Liver (tissue), 3 donors: Measurements from ENCODE around the gene TNK1.

ENCODE experiments used
- EGR1 ChIP-seq, 2 donors: IDR thresholded peaks; 2 replicates each; pipeline ENCODE4 v1.6.1; 2016 to 2018; ENCODE audit warnings: antibody characterized with exemption in 2 of 2, low read depth in 2 of 2
- GABPA ChIP-seq, 2 donors: IDR thresholded peaks in 1 of 2; conservative IDR thresholded peaks in 1 of 2; 2 replicates each; pipeline ENCODE4 v1.6.1; 2016; ENCODE audit warnings: antibody characterized with exemption in 2 of 2, mild to moderate bottlenecking in 1 of 2, moderate library complexity in 1 of 2
- HNF4G ChIP-seq: IDR thresholded peaks from 2 replicates; pipeline ENCODE4 v1.6.1; 2016; ENCODE audit warnings: antibody characterized with exemption
- JUND ChIP-seq, 2 donors: IDR thresholded peaks; 2 replicates each; pipeline ENCODE4 v1.6.1; 2016; ENCODE audit warnings: antibody characterized with exemption in 2 of 2
- NR2F2 ChIP-seq: IDR thresholded peaks from 2 replicates; pipeline ENCODE4 v1.6.1; 2016; ENCODE audit warnings: antibody characterized with exemption
- RAD21 ChIP-seq, 2 donors: IDR thresholded peaks; 2 replicates each; pipeline ENCODE4 v1.6.1; 2016; ENCODE audit warnings: antibody characterized with exemption in 2 of 2, mild to moderate bottlenecking in 2 of 2
- SP1 ChIP-seq: IDR thresholded peaks from 2 replicates; pipeline ENCODE4 v1.6.1; 2018; ENCODE audit warnings: antibody characterized with exemption, mild to moderate bottlenecking
- TAF1 ChIP-seq: conservative IDR thresholded peaks from 2 replicates; pipeline ENCODE4 v1.6.1; 2016; ENCODE audit warnings: antibody characterized with exemption, mild to moderate bottlenecking
- YY1 ChIP-seq: IDR thresholded peaks from 2 replicates; pipeline ENCODE4 v1.6.1; 2016; ENCODE audit warnings: antibody characterized with exemption, mild to moderate bottlenecking
- TF ChIP-seq, protein P1 (sequence below): fragments of 150-350 bp; IDR thresholded peaks from 2 replicates; pipeline ENCODE4 v1.5.1; 2017; ENCODE audit warnings: improper control_type of control experiment, low read depth, low read length; ENCODE audit not compliant: missing input control
- TF ChIP-seq, protein P2 (sequence below): IDR thresholded peaks from 2 replicates; pipeline ENCODE4 v1.6.1; 2016; ENCODE audit warnings: antibody characterized with exemption, mild to moderate bottlenecking
- donor health status: healthy.
- donor health status: healthy.

DNA sequence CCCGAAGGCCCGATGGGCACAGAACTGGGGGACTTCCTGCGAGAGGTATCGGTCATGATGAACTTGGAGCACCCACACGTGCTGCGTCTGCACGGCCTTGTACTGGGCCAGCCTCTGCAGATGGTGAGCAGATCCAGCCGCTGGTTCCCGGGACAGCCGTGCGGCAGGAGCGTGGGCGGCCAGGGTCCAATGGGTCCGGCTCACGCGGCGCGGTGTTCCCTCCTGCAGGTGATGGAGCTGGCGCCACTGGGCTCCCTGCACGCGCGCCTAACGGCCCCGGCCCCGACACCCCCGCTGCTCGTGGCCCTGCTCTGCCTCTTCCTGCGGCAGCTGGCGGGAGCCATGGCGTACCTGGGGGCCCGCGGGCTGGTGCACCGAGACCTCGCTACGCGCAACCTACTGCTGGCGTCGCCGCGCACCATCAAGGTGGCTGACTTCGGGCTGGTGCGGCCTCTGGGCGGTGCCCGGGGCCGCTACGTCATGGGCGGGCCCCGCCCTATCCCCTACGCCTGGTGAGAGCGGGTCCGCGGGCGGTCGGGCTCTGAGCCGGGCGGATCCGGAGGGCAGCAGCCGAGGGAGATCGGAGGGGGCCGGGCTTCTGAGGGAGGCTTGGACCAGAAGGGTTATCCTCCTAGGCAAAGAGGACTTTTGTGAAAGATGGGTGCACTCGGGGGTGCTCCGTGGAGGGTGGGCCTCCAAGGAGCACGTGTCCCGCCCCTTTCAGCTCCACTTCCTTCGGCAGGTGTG is 3.0 kb downstream of the TNK1 start:
- TF ChIP-seq, protein P1, sequence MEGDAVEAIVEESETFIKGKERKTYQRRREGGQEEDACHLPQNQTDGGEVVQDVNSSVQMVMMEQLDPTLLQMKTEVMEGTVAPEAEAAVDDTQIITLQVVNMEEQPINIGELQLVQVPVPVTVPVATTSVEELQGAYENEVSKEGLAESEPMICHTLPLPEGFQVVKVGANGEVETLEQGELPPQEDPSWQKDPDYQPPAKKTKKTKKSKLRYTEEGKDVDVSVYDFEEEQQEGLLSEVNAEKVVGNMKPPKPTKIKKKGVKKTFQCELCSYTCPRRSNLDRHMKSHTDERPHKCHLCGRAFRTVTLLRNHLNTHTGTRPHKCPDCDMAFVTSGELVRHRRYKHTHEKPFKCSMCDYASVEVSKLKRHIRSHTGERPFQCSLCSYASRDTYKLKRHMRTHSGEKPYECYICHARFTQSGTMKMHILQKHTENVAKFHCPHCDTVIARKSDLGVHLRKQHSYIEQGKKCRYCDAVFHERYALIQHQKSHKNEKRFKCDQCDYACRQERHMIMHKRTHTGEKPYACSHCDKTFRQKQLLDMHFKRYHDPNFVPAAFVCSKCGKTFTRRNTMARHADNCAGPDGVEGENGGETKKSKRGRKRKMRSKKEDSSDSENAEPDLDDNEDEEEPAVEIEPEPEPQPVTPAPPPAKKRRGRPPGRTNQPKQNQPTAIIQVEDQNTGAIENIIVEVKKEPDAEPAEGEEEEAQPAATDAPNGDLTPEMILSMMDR: no peak
- TF ChIP-seq YY1 (no peak), JUND (IDR thresholded peaks at IDR 0.05) (no peak), NR2F2 (no peak), GABPA (IDR thresholded peaks at IDR 0.05 in 1 of 2, conservative IDR thresholded peaks at IDR 0.05 in 1 of 2) (no peak), HNF4G (no peak), TAF1 (no peak), EGR1 (IDR thresholded peaks at IDR 0.05; ENCODE audit: low read depth in 2 of 2) (no peak), RAD21 (IDR thresholded peaks at IDR 0.05) (no peak), SP1 (no peak)
- TF ChIP-seq, protein P2, sequence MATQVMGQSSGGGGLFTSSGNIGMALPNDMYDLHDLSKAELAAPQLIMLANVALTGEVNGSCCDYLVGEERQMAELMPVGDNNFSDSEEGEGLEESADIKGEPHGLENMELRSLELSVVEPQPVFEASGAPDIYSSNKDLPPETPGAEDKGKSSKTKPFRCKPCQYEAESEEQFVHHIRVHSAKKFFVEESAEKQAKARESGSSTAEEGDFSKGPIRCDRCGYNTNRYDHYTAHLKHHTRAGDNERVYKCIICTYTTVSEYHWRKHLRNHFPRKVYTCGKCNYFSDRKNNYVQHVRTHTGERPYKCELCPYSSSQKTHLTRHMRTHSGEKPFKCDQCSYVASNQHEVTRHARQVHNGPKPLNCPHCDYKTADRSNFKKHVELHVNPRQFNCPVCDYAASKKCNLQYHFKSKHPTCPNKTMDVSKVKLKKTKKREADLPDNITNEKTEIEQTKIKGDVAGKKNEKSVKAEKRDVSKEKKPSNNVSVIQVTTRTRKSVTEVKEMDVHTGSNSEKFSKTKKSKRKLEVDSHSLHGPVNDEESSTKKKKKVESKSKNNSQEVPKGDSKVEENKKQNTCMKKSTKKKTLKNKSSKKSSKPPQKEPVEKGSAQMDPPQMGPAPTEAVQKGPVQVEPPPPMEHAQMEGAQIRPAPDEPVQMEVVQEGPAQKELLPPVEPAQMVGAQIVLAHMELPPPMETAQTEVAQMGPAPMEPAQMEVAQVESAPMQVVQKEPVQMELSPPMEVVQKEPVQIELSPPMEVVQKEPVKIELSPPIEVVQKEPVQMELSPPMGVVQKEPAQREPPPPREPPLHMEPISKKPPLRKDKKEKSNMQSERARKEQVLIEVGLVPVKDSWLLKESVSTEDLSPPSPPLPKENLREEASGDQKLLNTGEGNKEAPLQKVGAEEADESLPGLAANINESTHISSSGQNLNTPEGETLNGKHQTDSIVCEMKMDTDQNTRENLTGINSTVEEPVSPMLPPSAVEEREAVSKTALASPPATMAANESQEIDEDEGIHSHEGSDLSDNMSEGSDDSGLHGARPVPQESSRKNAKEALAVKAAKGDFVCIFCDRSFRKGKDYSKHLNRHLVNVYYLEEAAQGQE: no peak
